SU-DHL-6 (cell line): Measurements from ENCODE around the gene DHRS13.

Source experiments
- EZH2phosphoT487 ChIP-seq: fragments of 200-600 bp; sonication (generic), shearing (Covaris generic); conservative IDR thresholded peaks from 2 replicates; pipeline ENCODE4 v1.6.1; 2018; ENCODE audit warnings: mild to moderate bottlenecking, antibody characterized with exemption, low read length, moderate library complexity, mixed read lengths
- TF ChIP-seq, protein P1 (sequence below): fragments of 200-600 bp; sonication (generic); IDR thresholded peaks from one replicate; pipeline ENCODE4 v1.5.1; 2017; ENCODE audit warnings: antibody characterized with exemption, mild to moderate bottlenecking, low read length, moderate library complexity; ENCODE audit not compliant: insufficient read depth, poor library complexity, severe bottlenecking

- TF ChIP-seq EZH2phosphoT487, result no peak
- TF ChIP-seq, protein P1, sequence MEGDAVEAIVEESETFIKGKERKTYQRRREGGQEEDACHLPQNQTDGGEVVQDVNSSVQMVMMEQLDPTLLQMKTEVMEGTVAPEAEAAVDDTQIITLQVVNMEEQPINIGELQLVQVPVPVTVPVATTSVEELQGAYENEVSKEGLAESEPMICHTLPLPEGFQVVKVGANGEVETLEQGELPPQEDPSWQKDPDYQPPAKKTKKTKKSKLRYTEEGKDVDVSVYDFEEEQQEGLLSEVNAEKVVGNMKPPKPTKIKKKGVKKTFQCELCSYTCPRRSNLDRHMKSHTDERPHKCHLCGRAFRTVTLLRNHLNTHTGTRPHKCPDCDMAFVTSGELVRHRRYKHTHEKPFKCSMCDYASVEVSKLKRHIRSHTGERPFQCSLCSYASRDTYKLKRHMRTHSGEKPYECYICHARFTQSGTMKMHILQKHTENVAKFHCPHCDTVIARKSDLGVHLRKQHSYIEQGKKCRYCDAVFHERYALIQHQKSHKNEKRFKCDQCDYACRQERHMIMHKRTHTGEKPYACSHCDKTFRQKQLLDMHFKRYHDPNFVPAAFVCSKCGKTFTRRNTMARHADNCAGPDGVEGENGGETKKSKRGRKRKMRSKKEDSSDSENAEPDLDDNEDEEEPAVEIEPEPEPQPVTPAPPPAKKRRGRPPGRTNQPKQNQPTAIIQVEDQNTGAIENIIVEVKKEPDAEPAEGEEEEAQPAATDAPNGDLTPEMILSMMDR, result no peak
Observed at GRCh38 chr17:28946239-28946638, 43.4 kb upstream of the DHRS13 start.
